Measurements from ENCODE around the gene KLHDC10. TPM values are rescaled to one million over a fixed set of nuclear protein-coding genes. Genes with fewer than 3 reads are reported as not detected.

The KLHDC10 gene
- polyA plus RNA-seq, 2 of the 4 experiments (the other 2 are of a cell fraction), result 25.7 to 35.0 TPM

GRCh38 chr7:130087364-130087763 lies 17.0 kb downstream of the KLHDC10 start:
- WGBS (ENCODE audit: missing lambda C conversion rate), result 94% methylated on average over 1 of the region's 1 CpG
- FAIRE-seq, result no peak
- TF ChIP-seq EP300 (IDR thresholded peaks at IDR 0.05) (no peak), HOXA7 (CRISPR knock-in tag; IDR thresholded peaks at IDR 0.05) (no peak), ZFP36 (IDR thresholded peaks at IDR 0.05; ENCODE audit: borderline replicate concordance, partially characterized antibody) (no peak), RCOR1 (IDR thresholded peaks at IDR 0.05; ENCODE audit: low read depth, low read length) (no peak), ATOH8 (CRISPR knock-in tag; IDR thresholded peaks at IDR 0.05; ENCODE audit: low read depth) (no peak), EHMT2 (IDR thresholded peaks at IDR 0.05; ENCODE audit: low read depth) (no peak), FOXS1 (CRISPR knock-in tag; IDR thresholded peaks at IDR 0.05) (no peak), MAZ (IDR thresholded peaks at IDR 0.05; ENCODE audit: borderline replicate concordance, low read depth, low read length) (no peak), HOXB5 (CRISPR knock-in tag; IDR thresholded peaks at IDR 0.05) (no peak)
- no peak overlapping the region for H3K4me3 ChIP-seq
- no peak for DNase-seq (ENCODE audit: low read depth in 1 of 2, low spot score in 1 of 2)
- H3K4me1 ChIP-seq, result no peaks in the 10 kb centered on the region
- no peak for ATAC-seq
- POLR2A ChIA-PET, result no interaction called here
- CTCF ChIA-PET, result interaction anchor here (0.9 to 3.0 kb wide), 3 partner anchors 8 to 18 kb away, joined by 3 to 23 read pairs (median 3); no protein-coding TSS in a partner anchor
- no peaks in the 10 kb centered on the region for H3K9me3 ChIP-seq
- no peak overlapping the region for H3K27ac ChIP-seq
- no peak overlapping the region for H3K4me2 ChIP-seq

- TF ChIP-seq TP53 (CRISPR knock-in tag; IDR thresholded peaks at IDR 0.05) (no peak), NR3C1 (IDR thresholded peaks at IDR 0.05) (no peak), ZC3H11A (IDR thresholded peaks at IDR 0.05) (no peak), FOSL2 (IDR thresholded peaks at IDR 0.05) (no peak), FOSL2 (CRISPR knock-in tag; IDR thresholded peaks at IDR 0.05) (no peak), ZSCAN20 (CRISPR knock-in tag; IDR thresholded peaks at IDR 0.05) (no peak), PHF8 (IDR thresholded peaks at IDR 0.05; ENCODE audit: borderline replicate concordance, low read depth) (no peak), BCL3 (IDR thresholded peaks at IDR 0.05) (no peak), CEBPB (IDR thresholded peaks at IDR 0.05) (no peak)
- Histone ChIP-seq H3K4me3 (no peak overlapping the region), H3K27ac (no peak overlapping the region), H3K4me1 (peaks cover 8% of the 10 kb centered on the region; the same call in 2 of the 3 replicates), H3K4me2 (no peak overlapping the region), H3K9me3 (no peaks in the 10 kb centered on the region)
- FAIRE-seq, result no peak
- no peak for DNase-seq (ENCODE audit: low read depth in 1 of 2, low spot score in 1 of 2)
- CTCF ChIA-PET, result interaction anchor here (1.3 kb wide), 1 partner anchor 19 kb away, joined by 4 read pairs; no protein-coding TSS in a partner anchor
- WGBS (ENCODE audit: missing lambda C conversion rate), result 67% methylated on average over 4 of the region's 4 CpGs
- POLR2A ChIA-PET, result no interaction called here
- no peak for ATAC-seq
These were observed 20.6 kb downstream of the KLHDC10 start for GRCh38 chr7:130090745-130091532.

- no peak for FAIRE-seq
- ChIA-PET POLR2A (no interaction called here), CTCF (interaction anchor here (1.3 kb wide), 1 partner anchor 20 kb away, joined by 4 read pairs; no protein-coding TSS in a partner anchor)
- no peak for DNase-seq (ENCODE audit: low read depth in 1 of 2, low spot score in 1 of 2)
- ATAC-seq, result no peak
- Histone ChIP-seq H3K4me1 (peaks cover 9% of the 10 kb centered on the region; the same call in 2 of the 3 replicates), H3K27ac (no peak overlapping the region), H3K4me3 (no peak overlapping the region), H3K4me2 (no peak overlapping the region), H3K9me3 (no peaks in the 10 kb centered on the region)
- 35% methylated on average over 1 of the region's 1 CpG for WGBS (ENCODE audit: missing lambda C conversion rate)
- no peak for TF ChIP-seq TFCP2L1 (CRISPR knock-in tag; IDR thresholded peaks at IDR 0.05)
- no peak for TF ChIP-seq JUN (IDR thresholded peaks at IDR 0.05)
- TF ChIP-seq NPAS2 (CRISPR knock-in tag; IDR thresholded peaks at IDR 0.05; ENCODE audit: borderline replicate concordance), result no peak
- TF ChIP-seq SREBF2 (IDR thresholded peaks at IDR 0.05), result no peak
- TF ChIP-seq SMC3 (IDR thresholded peaks at IDR 0.05), result no peak
- no peak for TF ChIP-seq MAX (IDR thresholded peaks at IDR 0.05)
- no peak for TF ChIP-seq PBX3 (IDR thresholded peaks at IDR 0.05)
- no peak for TF ChIP-seq CBX2 (IDR thresholded peaks at IDR 0.05; ENCODE audit: borderline replicate concordance, low read depth)
- TF ChIP-seq BCL3 (IDR thresholded peaks at IDR 0.05), result no peak
- TF ChIP-seq HOXB13 (CRISPR knock-in tag; IDR thresholded peaks at IDR 0.05; ENCODE audit: low read depth), result no peak
- no peak for TF ChIP-seq HOXB5 (CRISPR knock-in tag; IDR thresholded peaks at IDR 0.05)
- TF ChIP-seq EHF (CRISPR knock-in tag; IDR thresholded peaks at IDR 0.05), result no peak
- TF ChIP-seq RAD21 (conservative IDR thresholded peaks at IDR 0.05 in 1 of 2, IDR thresholded peaks at IDR 0.05 in 1 of 2), result no peak
- TF ChIP-seq POLR2AphosphoS2 (conservative IDR thresholded peaks at IDR 0.05; ENCODE audit: low read length), result no peak
- TF ChIP-seq KDM1A (IDR thresholded peaks at IDR 0.05; ENCODE audit: low read depth), result no peak
These were observed 21.7 kb downstream of the KLHDC10 start for GRCh38 chr7:130091999-130092398.

Measured in A549 (cell line).